ENCODE data around the gene PTPRN2. TPM values are rescaled to one million over a fixed set of nuclear protein-coding genes. Genes with fewer than 3 reads are reported as not detected.
"Not testable (repeated sequence)": the region's sequence is repeated elsewhere in the genome, so short reads cannot be mapped to it uniquely, and the experiment has no call there.

The PTPRN2 gene
- polyA plus RNA-seq, 4 donors = 1.6 to 11.7 (median 4.0) TPM

- not testable (repeated sequence) for H3K4me1 ChIP-seq (ENCODE audit: control insufficient read depth in 3 of 3, insufficient read depth in 2 of 3, low read depth in 1 of 3, low read length in 2 of 3); FAIRE-seq; H3K27ac ChIP-seq (ENCODE audit: low read depth in 1 of 3, low read length in 2 of 3); H3K9me3 ChIP-seq (ENCODE audit: control insufficient read depth in 2 of 2, insufficient read depth in 1 of 2, low read depth in 1 of 2, low read length in 1 of 2); DNase-seq; H3K36me3 ChIP-seq (ENCODE audit: control insufficient read depth in 3 of 3, insufficient read depth in 2 of 3, low read depth in 1 of 3, low read length in 3 of 3); H3K27me3 ChIP-seq (ENCODE audit: control insufficient read depth in 3 of 3, insufficient read depth in 3 of 3, low read length in 3 of 3); H3K4me3 ChIP-seq (ENCODE audit: low read depth in 1 of 3, low read length in 3 of 3)
- 86 to 91% (median 87%) methylated on average over 15 to 20 of the region's 20 CpGs for WGBS, 3 donors
Measured at GRCh38 chr7:157563467-157564135, 1024.0 kb downstream of the PTPRN2 start.

DNA sequence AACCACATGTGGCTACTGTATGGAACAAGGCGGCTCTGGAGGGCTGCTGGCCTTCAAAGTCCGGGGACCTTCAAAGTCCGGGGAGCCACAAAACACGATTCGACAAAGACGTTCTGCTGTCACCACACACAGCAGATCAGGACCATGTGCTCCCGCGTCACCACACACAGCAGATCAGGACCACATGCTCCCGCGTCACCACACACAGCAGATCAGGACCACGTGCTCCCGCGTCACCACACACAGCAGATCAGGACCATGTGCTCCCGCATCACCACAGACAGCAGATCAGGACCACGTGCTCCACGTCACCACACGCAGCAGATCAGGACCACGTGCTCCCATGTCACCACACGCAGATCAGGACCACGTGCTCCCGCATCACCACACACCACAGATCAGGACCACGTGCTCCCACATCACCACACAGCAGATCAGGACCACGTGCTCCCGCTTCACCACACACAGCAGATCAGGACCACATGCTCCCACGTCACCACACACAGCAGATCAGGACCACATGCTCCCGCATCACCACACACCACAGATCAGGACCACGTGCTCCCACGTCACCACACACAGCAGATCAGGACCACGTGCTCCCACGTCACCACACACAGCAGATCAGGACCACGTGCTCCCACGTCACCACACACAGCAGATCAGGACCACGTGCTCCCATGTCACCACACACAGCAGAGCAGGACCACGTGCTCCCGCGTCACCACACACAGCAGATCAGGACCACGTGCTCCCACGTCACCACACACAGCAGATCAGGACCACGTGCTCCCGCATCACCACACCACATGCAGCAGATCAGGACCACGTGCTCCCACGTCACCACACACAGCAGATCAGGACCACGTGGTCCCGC lies 1024.9 kb downstream of the PTPRN2 start:
- not testable (repeated sequence) for H3K36me3 ChIP-seq (ENCODE audit: control insufficient read depth in 3 of 3, insufficient read depth in 2 of 3, low read depth in 1 of 3, low read length in 3 of 3); H3K4me3 ChIP-seq (ENCODE audit: low read depth in 1 of 3, low read length in 3 of 3); FAIRE-seq; DNase-seq; H3K27ac ChIP-seq (ENCODE audit: low read depth in 1 of 3, low read length in 2 of 3); H3K27me3 ChIP-seq (ENCODE audit: control insufficient read depth in 3 of 3, insufficient read depth in 3 of 3, low read length in 3 of 3); H3K4me1 ChIP-seq (ENCODE audit: control insufficient read depth in 3 of 3, insufficient read depth in 2 of 3, low read depth in 1 of 3, low read length in 2 of 3); H3K9me3 ChIP-seq (ENCODE audit: control insufficient read depth in 2 of 2, insufficient read depth in 1 of 2, low read depth in 1 of 2, low read length in 1 of 2)
- 95 to 97% (median 97%) methylated on average over 40 to 43 of the region's 44 CpGs for WGBS, 3 donors

GRCh38 chr7:157561816-157562410 lies 1025.7 kb downstream of the PTPRN2 start:
- Histone ChIP-seq H3K4me3 (ENCODE audit: low read depth in 1 of 3, low read length in 3 of 3) (no peak overlapping the region), H3K27ac (ENCODE audit: low read depth in 1 of 3, low read length in 2 of 3) (no peak overlapping the region), H3K9me3 (ENCODE audit: control insufficient read depth in 2 of 2, insufficient read depth in 1 of 2, low read depth in 1 of 2, low read length in 1 of 2) (peaks cover 0 to 3% of the 10 kb centered on the region in 2 donors), H3K4me1 (ENCODE audit: control insufficient read depth in 3 of 3, insufficient read depth in 2 of 3, low read depth in 1 of 3, low read length in 2 of 3) (no peaks in the 10 kb centered on the region), H3K36me3 (ENCODE audit: control insufficient read depth in 3 of 3, insufficient read depth in 2 of 3, low read depth in 1 of 3, low read length in 3 of 3) (no peaks in the 10 kb centered on the region), H3K27me3 (ENCODE audit: control insufficient read depth in 3 of 3, insufficient read depth in 3 of 3, low read length in 3 of 3) (no peaks in the 10 kb centered on the region)
- 90 to 92% (median 91%) methylated on average over 13 of the region's 13 CpGs for WGBS, 3 donors
- FAIRE-seq = no peak
- no peak for DNase-seq

- no peak overlapping the region for H3K27ac ChIP-seq (ENCODE audit: low read depth in 1 of 3, low read length in 2 of 3)
- WGBS, 3 donors = 81 to 86% (median 85%) methylated on average over 3 of the region's 3 CpGs
- no peaks in the 10 kb centered on the region for H3K27me3 ChIP-seq (ENCODE audit: control insufficient read depth in 3 of 3, insufficient read depth in 3 of 3, low read length in 3 of 3)
Measured at GRCh38 chr7:157561523-157561785, 1026.2 kb downstream of the PTPRN2 start.

DNA sequence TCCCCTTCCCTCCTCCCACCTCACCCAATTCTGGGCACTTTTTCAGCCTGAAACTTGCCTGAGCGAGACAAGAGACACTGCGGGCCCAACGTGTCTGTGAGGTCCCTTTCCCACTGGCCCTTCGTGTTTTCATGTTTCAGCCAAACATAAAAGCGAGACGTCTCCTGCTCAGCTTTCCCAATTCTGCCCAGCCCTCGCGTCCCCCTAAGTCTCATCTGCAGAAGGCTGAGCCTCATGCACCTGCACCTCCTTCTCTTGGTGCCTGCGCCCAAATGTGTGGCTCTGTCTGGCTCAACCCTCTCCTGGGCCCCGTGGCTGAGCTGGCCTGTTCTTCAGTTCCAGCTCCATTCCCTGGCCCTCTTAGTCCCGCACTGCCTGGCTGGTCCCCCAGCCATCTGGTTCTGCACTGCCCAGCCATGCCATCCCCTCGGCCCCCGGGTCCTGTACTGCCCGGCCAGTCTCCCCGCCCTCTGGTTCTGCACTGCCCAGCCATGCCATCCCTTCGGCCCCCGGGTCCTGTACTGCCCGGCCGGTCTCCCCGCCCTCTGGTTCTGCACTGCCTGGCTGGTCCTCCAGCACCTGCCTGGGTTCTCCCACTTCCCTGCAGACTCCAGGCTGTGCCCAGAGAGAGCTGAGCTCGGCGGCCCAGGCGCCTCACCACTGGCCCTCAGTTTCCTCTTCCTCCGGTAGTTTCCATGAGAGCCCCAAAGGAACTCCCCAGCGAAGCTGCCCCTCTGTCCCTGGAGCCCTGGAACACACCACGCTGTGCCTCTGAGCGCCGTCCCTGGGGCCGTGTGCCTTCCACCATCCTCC lies 1026.7 kb downstream of the PTPRN2 start:
- Histone ChIP-seq H3K4me1 (ENCODE audit: control insufficient read depth in 3 of 3, insufficient read depth in 2 of 3, low read depth in 1 of 3, low read length in 2 of 3) (no peaks in the 10 kb centered on the region), H3K27ac (ENCODE audit: low read depth in 1 of 3, low read length in 2 of 3) (no peak overlapping the region), H3K9me3 (ENCODE audit: control insufficient read depth in 2 of 2, insufficient read depth in 1 of 2, low read depth in 1 of 2, low read length in 1 of 2) (peaks cover 0 to 3% of the 10 kb centered on the region in 2 donors), H3K4me3 (ENCODE audit: low read depth in 1 of 3, low read length in 3 of 3) (no peak overlapping the region), H3K36me3 (ENCODE audit: control insufficient read depth in 3 of 3, insufficient read depth in 2 of 3, low read depth in 1 of 3, low read length in 3 of 3) (no peaks in the 10 kb centered on the region), H3K27me3 (ENCODE audit: control insufficient read depth in 3 of 3, insufficient read depth in 3 of 3, low read length in 3 of 3) (no peaks in the 10 kb centered on the region)
- FAIRE-seq (no peak), DNase-seq (no peak)
- WGBS, 3 donors = 91 to 92% (median 92%) methylated on average over 29 of the region's 29 CpGs

More at GRCh38 chr7:157561523-157561785, 1026.2 kb downstream of the PTPRN2 start:
- Histone ChIP-seq H3K4me3 (ENCODE audit: low read depth in 1 of 3, low read length in 3 of 3) (no peak overlapping the region), H3K9me3 (ENCODE audit: control insufficient read depth in 2 of 2, insufficient read depth in 1 of 2, low read depth in 1 of 2, low read length in 1 of 2) (peaks cover 0 to 3% of the 10 kb centered on the region in 2 donors), H3K4me1 (ENCODE audit: control insufficient read depth in 3 of 3, insufficient read depth in 2 of 3, low read depth in 1 of 3, low read length in 2 of 3) (no peaks in the 10 kb centered on the region), H3K36me3 (ENCODE audit: control insufficient read depth in 3 of 3, insufficient read depth in 2 of 3, low read depth in 1 of 3, low read length in 3 of 3) (no peaks in the 10 kb centered on the region)
- DNase-seq (no peak), FAIRE-seq (no peak)

DNA sequence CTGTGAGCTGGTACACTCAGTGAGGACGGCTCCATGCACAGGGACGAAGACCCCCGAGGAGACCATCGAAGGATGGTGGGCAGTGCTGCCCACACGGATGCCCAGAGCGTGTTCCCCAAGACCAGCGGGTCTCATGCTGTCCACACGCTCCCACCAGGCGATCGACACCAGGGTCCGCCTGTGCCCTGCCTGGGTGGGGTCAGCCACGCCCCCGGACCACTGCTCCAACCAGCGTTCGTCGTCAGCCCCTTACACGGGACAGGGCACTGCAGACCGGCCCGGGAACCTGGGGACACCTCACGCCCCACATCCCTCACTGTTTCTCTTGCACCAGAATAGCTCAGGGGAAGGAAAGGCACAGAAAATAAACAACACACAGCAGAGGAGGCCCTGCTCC lies 1027.4 kb downstream of the PTPRN2 start:
- DNase-seq (no peak), FAIRE-seq (no peak)
- 89 to 90% (median 90%) methylated on average over 20 of the region's 20 CpGs for whole genome bisulfite sequencing, 3 donors
- no peaks in the 10 kb centered on the region for H3K27me3 ChIP-seq (ENCODE audit: control insufficient read depth in 3 of 3, insufficient read depth in 3 of 3, low read length in 3 of 3)
- no peaks in the 10 kb centered on the region for H3K36me3 ChIP-seq (ENCODE audit: control insufficient read depth in 3 of 3, insufficient read depth in 2 of 3, low read depth in 1 of 3, low read length in 3 of 3)
- H3K27ac ChIP-seq (ENCODE audit: low read depth in 1 of 3, low read length in 2 of 3) = no peak overlapping the region
- H3K4me3 ChIP-seq (ENCODE audit: low read depth in 1 of 3, low read length in 3 of 3) = no peak overlapping the region
- peaks cover 0 to 3% of the 10 kb centered on the region in 2 donors for H3K9me3 ChIP-seq (ENCODE audit: control insufficient read depth in 2 of 2, insufficient read depth in 1 of 2, low read depth in 1 of 2, low read length in 1 of 2)
- H3K4me1 ChIP-seq (ENCODE audit: control insufficient read depth in 3 of 3, insufficient read depth in 2 of 3, low read depth in 1 of 3, low read length in 2 of 3) = no peaks in the 10 kb centered on the region

DNA sequence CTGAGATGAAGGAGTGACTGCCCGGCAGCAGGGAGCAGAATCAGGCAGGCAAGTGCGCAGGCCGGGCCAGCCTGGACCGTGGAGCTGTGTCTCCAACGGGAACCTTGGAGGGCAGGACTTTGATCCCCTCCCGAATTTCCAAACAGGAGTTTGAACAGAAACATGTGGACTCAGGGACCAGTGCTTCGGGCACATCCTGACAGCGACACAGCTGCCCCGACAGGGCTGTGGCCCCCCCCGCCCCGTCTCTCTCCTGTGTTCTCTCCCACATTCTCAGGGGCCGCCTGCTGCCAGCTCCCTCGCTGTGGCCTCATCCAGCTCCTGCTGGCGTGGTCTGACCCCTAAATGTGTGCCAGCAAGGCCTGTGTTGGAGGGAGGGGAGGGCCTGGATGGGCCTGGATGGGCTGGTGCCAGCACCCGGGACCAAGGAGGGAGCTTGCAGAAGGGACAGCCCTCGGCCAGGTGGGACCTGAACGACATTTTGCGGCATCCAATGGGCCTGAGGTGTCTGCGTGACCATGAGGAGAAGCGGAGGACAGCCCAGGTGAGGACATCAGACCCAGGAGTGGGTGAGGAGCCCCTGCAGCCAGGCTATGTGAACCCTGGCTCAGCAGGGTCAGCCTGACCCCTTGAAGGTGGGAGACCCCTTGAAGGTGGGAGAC lies 1027.9 kb downstream of the PTPRN2 start:
- Histone ChIP-seq H3K4me1 (ENCODE audit: control insufficient read depth in 3 of 3, insufficient read depth in 2 of 3, low read depth in 1 of 3, low read length in 2 of 3) (no peaks in the 10 kb centered on the region), H3K4me3 (ENCODE audit: low read depth in 1 of 3, low read length in 3 of 3) (no peak overlapping the region), H3K36me3 (ENCODE audit: control insufficient read depth in 3 of 3, insufficient read depth in 2 of 3, low read depth in 1 of 3, low read length in 3 of 3) (no peaks in the 10 kb centered on the region), H3K9me3 (ENCODE audit: control insufficient read depth in 2 of 2, insufficient read depth in 1 of 2, low read depth in 1 of 2, low read length in 1 of 2) (peaks cover 0 to 3% of the 10 kb centered on the region in 2 donors), H3K27me3 (ENCODE audit: control insufficient read depth in 3 of 3, insufficient read depth in 3 of 3, low read length in 3 of 3) (no peaks in the 10 kb centered on the region), H3K27ac (ENCODE audit: low read depth in 1 of 3, low read length in 2 of 3) (no peak overlapping the region)
- WGBS, 3 donors = 86 to 87% (median 87%) methylated on average over 20 of the region's 20 CpGs
- FAIRE-seq = no peak
- DNase-seq = no peak
